Measurements from ENCODE around the gene ZNF580.

ZNF580 gene

GRCh38 chr19:55679343-55680257 lies 38.8 kb downstream of the ZNF580 start:
- no peak for ATAC-seq
- TF ChIP-seq CSRNP3 (CRISPR knock-in tag; IDR thresholded peaks at IDR 0.05) (no peak), ESRRG (CRISPR knock-in tag; IDR thresholded peaks at IDR 0.05) (no peak), OSR1 (CRISPR knock-in tag; IDR thresholded peaks at IDR 0.05) (no peak), ZNF8 (CRISPR knock-in tag; IDR thresholded peaks at IDR 0.05) (no peak), CSDC2 (CRISPR knock-in tag; IDR thresholded peaks at IDR 0.05) (no peak), RARB (CRISPR knock-in tag; IDR thresholded peaks at IDR 0.05) (no peak), ARNTL (CRISPR knock-in tag; IDR thresholded peaks at IDR 0.05; ENCODE audit: borderline replicate concordance, low read depth) (no peak), TCF4 (CRISPR knock-in tag; IDR thresholded peaks at IDR 0.05; ENCODE audit: borderline replicate concordance) (no peak), CREB5 (CRISPR knock-in tag; IDR thresholded peaks at IDR 0.05; ENCODE audit: low read depth) (no peak), ISL1 (CRISPR knock-in tag; IDR thresholded peaks at IDR 0.05) (no peak), GLIS3 (CRISPR knock-in tag; IDR thresholded peaks at IDR 0.05) (no peak)

GRCh38 chr19:55680339-55681130 lies 39.7 kb downstream of the ZNF580 start:
- no peak for TF ChIP-seq PPARA (CRISPR knock-in tag; IDR thresholded peaks at IDR 0.05; ENCODE audit: borderline replicate concordance)
- no peak for TF ChIP-seq GLIS3 (CRISPR knock-in tag; IDR thresholded peaks at IDR 0.05)
- ATAC-seq = no peak

GRCh38 chr19:55681131-55682092 lies 40.6 kb downstream of the ZNF580 start:
- TF ChIP-seq ZNF8 (CRISPR knock-in tag; IDR thresholded peaks at IDR 0.05) (no peak), BACH2 (CRISPR knock-in tag; IDR thresholded peaks at IDR 0.05; ENCODE audit: borderline replicate concordance) (no peak), ZFP3 (CRISPR knock-in tag; IDR thresholded peaks at IDR 0.05) (no peak), ZNF565 (CRISPR knock-in tag; conservative IDR thresholded peaks at IDR 0.05; ENCODE audit: low read depth) (no peak), PPARA (CRISPR knock-in tag; IDR thresholded peaks at IDR 0.05; ENCODE audit: borderline replicate concordance) (no peak), PATZ1 (CRISPR knock-in tag; IDR thresholded peaks at IDR 0.05; ENCODE audit: borderline replicate concordance) (no peak), CSRNP3 (CRISPR knock-in tag; IDR thresholded peaks at IDR 0.05) (no peak), ZC3H10 (CRISPR knock-in tag; IDR thresholded peaks at IDR 0.05) (no peak), TCF4 (CRISPR knock-in tag; IDR thresholded peaks at IDR 0.05; ENCODE audit: borderline replicate concordance) (no peak), ARNTL (CRISPR knock-in tag; IDR thresholded peaks at IDR 0.05; ENCODE audit: borderline replicate concordance, low read depth) (no peak), GLIS3 (CRISPR knock-in tag; IDR thresholded peaks at IDR 0.05) (no peak), SNAI2 (CRISPR knock-in tag; IDR thresholded peaks at IDR 0.05) (no peak), TSHZ2 (CRISPR knock-in tag; IDR thresholded peaks at IDR 0.05) (no peak), ZFP30 (CRISPR knock-in tag; IDR thresholded peaks at IDR 0.05) (no peak), CREB5 (CRISPR knock-in tag; IDR thresholded peaks at IDR 0.05; ENCODE audit: low read depth) (no peak), CSDC2 (CRISPR knock-in tag; IDR thresholded peaks at IDR 0.05) (no peak), ISL1 (CRISPR knock-in tag; IDR thresholded peaks at IDR 0.05) (no peak), RARB (CRISPR knock-in tag; IDR thresholded peaks at IDR 0.05) (no peak), TOX (CRISPR knock-in tag; IDR thresholded peaks at IDR 0.05; ENCODE audit: borderline replicate concordance) (no peak), ESRRG (CRISPR knock-in tag; IDR thresholded peaks at IDR 0.05) (no peak)
- no peak for ATAC-seq
